ENCODE results near the gene RNU6-1.

Gene RNU6-1

GRCh38 chr15:67805666-67806516 is 34.0 kb downstream of the RNU6-1 start:
- Histone ChIP-seq H3K27ac (ENCODE audit: low read depth, low read length) (no peak overlapping the region), H3K4me1 (ENCODE audit: control insufficient read depth, insufficient read depth, low read length) (peaks cover 12% of the 10 kb centered on the region), H3K9ac (ENCODE audit: low read depth, low read length) (no peak overlapping the region), H3K4me3 (ENCODE audit: low read depth, low read length) (no peak overlapping the region), H3K36me3 (ENCODE audit: control insufficient read depth, insufficient read depth, low read length) (no peaks in the 10 kb centered on the region), H3K9me3 (ENCODE audit: control insufficient read depth, insufficient read depth, low read length) (no peaks in the 10 kb centered on the region), H3K27me3 (ENCODE audit: control insufficient read depth, insufficient read depth, low read length) (no peaks in the 10 kb centered on the region)

GRCh38 chr15:67805008-67805665 is 34.7 kb downstream of the RNU6-1 start:
- H3K9me3 ChIP-seq (ENCODE audit: control insufficient read depth, insufficient read depth, low read length): no peaks in the 10 kb centered on the region
- H3K27ac ChIP-seq (ENCODE audit: low read depth, low read length): no peak overlapping the region
- no peak overlapping the region for H3K4me3 ChIP-seq (ENCODE audit: low read depth, low read length)
- H3K9ac ChIP-seq (ENCODE audit: low read depth, low read length): no peak overlapping the region
- no peaks in the 10 kb centered on the region for H3K36me3 ChIP-seq (ENCODE audit: control insufficient read depth, insufficient read depth, low read length)
- peaks cover 12% of the 10 kb centered on the region for H3K4me1 ChIP-seq (ENCODE audit: control insufficient read depth, insufficient read depth, low read length)
- no peaks in the 10 kb centered on the region for H3K27me3 ChIP-seq (ENCODE audit: control insufficient read depth, insufficient read depth, low read length)

GRCh38 chr15:67803996-67804843 is 35.6 kb downstream of the RNU6-1 start:
- H3K9me3 ChIP-seq (ENCODE audit: control insufficient read depth, insufficient read depth, low read length): no peaks in the 10 kb centered on the region
- peaks cover 12% of the 10 kb centered on the region for H3K4me1 ChIP-seq (ENCODE audit: control insufficient read depth, insufficient read depth, low read length)
- H3K36me3 ChIP-seq (ENCODE audit: control insufficient read depth, insufficient read depth, low read length): no peaks in the 10 kb centered on the region
- H3K4me3 ChIP-seq (ENCODE audit: low read depth, low read length): no peak overlapping the region
- no peak overlapping the region for H3K27ac ChIP-seq (ENCODE audit: low read depth, low read length)
- no peak overlapping the region for H3K9ac ChIP-seq (ENCODE audit: low read depth, low read length)
- H3K27me3 ChIP-seq (ENCODE audit: control insufficient read depth, insufficient read depth, low read length): no peaks in the 10 kb centered on the region

- no peak overlapping the region for H3K4me3 ChIP-seq (ENCODE audit: low read depth, low read length)
- H3K36me3 ChIP-seq (ENCODE audit: control insufficient read depth, insufficient read depth, low read length): no peaks in the 10 kb centered on the region
- no peaks in the 10 kb centered on the region for H3K9me3 ChIP-seq (ENCODE audit: control insufficient read depth, insufficient read depth, low read length)
- no peak overlapping the region for H3K9ac ChIP-seq (ENCODE audit: low read depth, low read length)
- no peak overlapping the region for H3K27ac ChIP-seq (ENCODE audit: low read depth, low read length)
- no peaks in the 10 kb centered on the region for H3K27me3 ChIP-seq (ENCODE audit: control insufficient read depth, insufficient read depth, low read length)
- peaks cover 12% of the 10 kb centered on the region for H3K4me1 ChIP-seq (ENCODE audit: control insufficient read depth, insufficient read depth, low read length)
Measured at GRCh38 chr15:67803299-67803698, 36.5 kb downstream of the RNU6-1 start.

GRCh38 chr15:67801926-67802914 is 37.6 kb downstream of the RNU6-1 start:
- Histone ChIP-seq H3K27ac (ENCODE audit: low read depth, low read length) (no peak overlapping the region), H3K9me3 (ENCODE audit: control insufficient read depth, insufficient read depth, low read length) (no peaks in the 10 kb centered on the region), H3K27me3 (ENCODE audit: control insufficient read depth, insufficient read depth, low read length) (no peaks in the 10 kb centered on the region), H3K4me3 (ENCODE audit: low read depth, low read length) (no peak overlapping the region), H3K9ac (ENCODE audit: low read depth, low read length) (no peak overlapping the region), H3K36me3 (ENCODE audit: control insufficient read depth, insufficient read depth, low read length) (no peaks in the 10 kb centered on the region), H3K4me1 (ENCODE audit: control insufficient read depth, insufficient read depth, low read length) (peaks cover 12% of the 10 kb centered on the region)

DNA sequence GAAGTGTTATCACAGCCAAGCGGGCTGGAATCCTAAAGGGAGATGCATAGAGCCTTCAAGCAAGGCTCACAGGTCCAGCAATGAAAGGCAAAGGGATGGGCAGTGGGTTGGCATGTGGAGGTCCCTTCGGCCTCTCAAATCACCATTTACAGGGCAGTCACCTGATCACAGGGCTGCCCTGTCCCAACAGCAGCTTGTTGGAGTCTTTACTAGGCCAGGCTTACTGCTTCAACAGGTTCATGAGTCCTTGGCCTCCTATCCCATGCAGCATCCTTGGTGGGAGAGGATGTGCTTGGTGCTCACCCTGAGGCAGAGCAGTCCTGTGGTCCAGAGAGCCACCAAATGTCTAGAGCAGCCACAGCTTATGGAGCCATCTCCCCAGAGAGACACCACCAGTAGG is 38.7 kb downstream of the RNU6-1 start:
- Histone ChIP-seq H3K9me3 (ENCODE audit: control insufficient read depth, insufficient read depth, low read length) (no peaks in the 10 kb centered on the region), H3K36me3 (ENCODE audit: control insufficient read depth, insufficient read depth, low read length) (no peaks in the 10 kb centered on the region), H3K27me3 (ENCODE audit: control insufficient read depth, insufficient read depth, low read length) (no peaks in the 10 kb centered on the region), H3K4me1 (ENCODE audit: control insufficient read depth, insufficient read depth, low read length) (peaks cover 12% of the 10 kb centered on the region), H3K27ac (ENCODE audit: low read depth, low read length) (no peak overlapping the region), H3K4me3 (ENCODE audit: low read depth, low read length) (no peak overlapping the region), H3K9ac (ENCODE audit: low read depth, low read length) (no peak overlapping the region)

DNA sequence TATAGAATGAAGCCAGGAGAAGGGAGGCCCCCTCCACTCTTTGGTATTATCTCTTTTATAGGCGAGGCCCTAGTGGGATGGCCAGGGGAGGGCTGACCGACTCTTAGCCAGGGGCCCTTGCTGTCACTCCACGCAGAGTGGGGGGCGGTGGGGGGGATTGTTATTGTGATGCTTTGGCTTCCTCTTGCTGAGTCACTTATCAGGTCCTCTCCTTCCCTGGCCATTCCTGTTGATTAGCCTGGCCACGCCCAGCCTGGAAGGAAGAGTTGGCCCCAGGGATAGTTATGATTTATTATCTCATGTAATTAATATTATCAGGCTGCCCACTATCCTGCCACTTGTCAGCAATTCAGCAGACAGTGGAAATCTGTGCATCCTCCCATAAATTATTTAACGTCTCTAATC is 40.0 kb downstream of the RNU6-1 start:
- Histone ChIP-seq H3K36me3 (ENCODE audit: control insufficient read depth, insufficient read depth, low read length) (no peaks in the 10 kb centered on the region), H3K4me3 (ENCODE audit: low read depth, low read length) (no peak overlapping the region), H3K9ac (ENCODE audit: low read depth, low read length) (no peak overlapping the region), H3K27me3 (ENCODE audit: control insufficient read depth, insufficient read depth, low read length) (no peaks in the 10 kb centered on the region), H3K4me1 (ENCODE audit: control insufficient read depth, insufficient read depth, low read length) (peaks cover 9% of the 10 kb centered on the region), H3K27ac (ENCODE audit: low read depth, low read length) (no peak overlapping the region), H3K9me3 (ENCODE audit: control insufficient read depth, insufficient read depth, low read length) (no peaks in the 10 kb centered on the region)

DNA sequence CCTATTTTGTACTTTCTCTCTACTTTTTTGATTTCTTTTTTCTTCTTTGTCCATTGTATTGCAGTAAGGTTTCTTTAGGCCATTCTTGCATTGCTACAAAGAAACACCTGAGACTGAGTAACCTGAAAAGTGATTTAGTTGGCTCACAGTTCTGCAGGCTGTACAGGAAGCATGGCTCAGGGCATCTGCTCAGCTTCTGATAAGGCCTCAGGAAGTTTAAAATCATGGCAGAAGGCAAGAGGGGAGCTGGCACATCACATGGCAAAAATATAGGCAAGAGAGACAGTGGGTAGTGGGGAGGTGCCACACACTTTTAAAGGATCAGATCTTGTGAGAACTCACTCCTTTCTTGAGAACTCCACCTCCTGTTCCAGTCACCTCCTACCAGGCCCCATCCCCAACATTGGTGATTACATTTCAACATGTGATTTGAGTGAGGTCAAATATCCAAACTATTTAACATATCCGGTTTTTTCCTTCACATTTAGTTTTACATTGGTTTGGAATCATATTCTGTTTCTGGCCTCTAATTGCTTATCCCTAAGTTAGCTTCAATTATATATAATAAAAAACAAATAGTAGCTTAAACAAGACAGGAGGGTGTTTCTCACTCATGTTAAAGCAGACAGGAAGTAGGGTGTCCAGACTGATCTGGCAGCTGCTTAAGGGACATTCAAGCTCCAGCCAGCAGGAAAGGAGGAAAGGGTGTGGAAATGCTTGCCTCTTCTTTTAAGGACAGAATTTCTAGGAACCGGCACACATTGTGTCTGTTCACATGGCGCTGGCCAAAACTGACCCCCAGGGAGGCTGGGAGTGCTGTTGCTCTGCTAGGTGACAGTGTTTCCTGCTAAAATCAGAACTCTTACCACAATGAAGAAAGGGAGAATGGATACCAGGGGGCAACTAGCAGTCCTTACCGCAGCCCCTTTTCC is 43.4 kb downstream of the RNU6-1 start:
- no peaks in the 10 kb centered on the region for H3K27me3 ChIP-seq (ENCODE audit: control insufficient read depth, insufficient read depth, low read length)
- no peaks in the 10 kb centered on the region for H3K9me3 ChIP-seq (ENCODE audit: control insufficient read depth, insufficient read depth, low read length)
- peaks cover 14% of the 10 kb centered on the region for H3K4me1 ChIP-seq (ENCODE audit: control insufficient read depth, insufficient read depth, low read length)
- H3K27ac ChIP-seq (ENCODE audit: low read depth, low read length): no peak overlapping the region
- H3K9ac ChIP-seq (ENCODE audit: low read depth, low read length): no peak overlapping the region
- H3K36me3 ChIP-seq (ENCODE audit: control insufficient read depth, insufficient read depth, low read length): no peaks in the 10 kb centered on the region
- no peak overlapping the region for H3K4me3 ChIP-seq (ENCODE audit: low read depth, low read length)

- no peaks in the 10 kb centered on the region for H3K36me3 ChIP-seq (ENCODE audit: control insufficient read depth, insufficient read depth, low read length)
- no peaks in the 10 kb centered on the region for H3K27me3 ChIP-seq (ENCODE audit: control insufficient read depth, insufficient read depth, low read length)
- H3K9me3 ChIP-seq (ENCODE audit: control insufficient read depth, insufficient read depth, low read length): no peaks in the 10 kb centered on the region
Measured at GRCh38 chr15:67794832-67795574, 44.8 kb downstream of the RNU6-1 start.

More at GRCh38 chr15:67794832-67795574, 44.8 kb downstream of the RNU6-1 start:
- Histone ChIP-seq H3K4me3 (ENCODE audit: low read depth, low read length) (no peak overlapping the region), H3K9ac (ENCODE audit: low read depth, low read length) (no peak overlapping the region), H3K27ac (ENCODE audit: low read depth, low read length) (no peak overlapping the region), H3K4me1 (ENCODE audit: control insufficient read depth, insufficient read depth, low read length) (peaks cover 29% of the 10 kb centered on the region)
